DOHH2 (cell line): ENCODE results near the gene CASP10.

Experiments
- H3F3A ChIP-seq: fragments of 200-600 bp; sonication (generic), shearing (Covaris generic); 2 replicates; pipeline ENCODE4 v1.6.0; 2016; ENCODE audit warnings: antibody characterized with exemption, mild to moderate bottlenecking; ENCODE audit not compliant: control insufficient read depth, insufficient read depth
- H3K27ac ChIP-seq: fragments of 200-600 bp; sonication (generic); 2 replicates; pipeline ENCODE4 v1.5.1; 2014; ENCODE audit warnings: low read depth, mild to moderate bottlenecking, low read length, moderate library complexity
- H3K27me3 ChIP-seq: fragments of 200-600 bp; sonication (generic); 2 replicates; pipeline ENCODE4 v1.6.1; 2014; ENCODE audit warnings: mild to moderate bottlenecking, low read length, mixed read lengths; ENCODE audit not compliant: control insufficient read depth
- H3K36me3 ChIP-seq: fragments of 200-600 bp; sonication (generic); 2 replicates; pipeline ENCODE4 v1.6.1; 2014; ENCODE audit warnings: mild to moderate bottlenecking, low read length, moderate library complexity, mixed read lengths; ENCODE audit not compliant: control insufficient read depth
- H3K4me1 ChIP-seq: fragments of 200-600 bp; sonication (generic); 2 replicates; pipeline ENCODE4 v1.6.1; 2014; ENCODE audit warnings: mild to moderate bottlenecking, low read length, mixed read lengths; ENCODE audit not compliant: control insufficient read depth
- H3K4me2 ChIP-seq: fragments of 200-600 bp; sonication (generic); 2 replicates; pipeline ENCODE4 v1.6.0; 2014; ENCODE audit warnings: mild to moderate bottlenecking, low read length, moderate library complexity
- H3K4me3 ChIP-seq: fragments of 200-600 bp; sonication (generic); 2 replicates; pipeline ENCODE4 v1.5.1; 2014; ENCODE audit warnings: mild to moderate bottlenecking, low read length, mixed read lengths
- H3K79me2 ChIP-seq: fragments of 200-600 bp; sonication (generic); 2 replicates; pipeline ENCODE4 v1.6.1; 2014; ENCODE audit warnings: mild to moderate bottlenecking, low read length, mixed read lengths; ENCODE audit not compliant: control insufficient read depth
- H3K9me2 ChIP-seq: fragments of 200-600 bp; sonication (generic); replicated peaks from 2 replicates; pipeline ENCODE4 v1.6.1; 2014; ENCODE audit warnings: mild to moderate bottlenecking, low read length, mixed read lengths; ENCODE audit not compliant: control insufficient read depth
- H3K9me3 ChIP-seq: fragments of 200-600 bp; sonication (generic); 2 replicates; pipeline ENCODE4 v1.6.1; 2014; ENCODE audit warnings: antibody characterized with exemption, low read length, mixed read lengths; ENCODE audit not compliant: control insufficient read depth, insufficient read depth
- H4K20me1 ChIP-seq: fragments of 200-600 bp; sonication (generic); 2 replicates; pipeline ENCODE4 v1.6.0; 2014; ENCODE audit warnings: low read depth, mild to moderate bottlenecking, antibody characterized with exemption, low read length, moderate library complexity; ENCODE audit not compliant: control insufficient read depth, insufficient read depth
- CTCF ChIP-seq: fragments of 200-600 bp; sonication (generic); IDR thresholded peaks from one replicate; pipeline ENCODE4 v1.5.1; 2014; ENCODE audit warnings: antibody characterized with exemption, mild to moderate bottlenecking, low read depth, low read length; ENCODE audit not compliant: poor library complexity, severe bottlenecking
- EZH2phosphoT487 ChIP-seq: fragments of 200-600 bp; sonication (generic); IDR thresholded peaks from 2 replicates; pipeline ENCODE4 v1.6.1; 2017; ENCODE audit warnings: borderline replicate concordance, mild to moderate bottlenecking, antibody characterized with exemption, low read length, moderate library complexity, mixed read lengths

CASP10 gene

GRCh38 chr2:201157694-201158093 is 25.2 kb upstream of the CASP10 start:
- Histone ChIP-seq H3K79me2 (no peaks in the 10 kb centered on the region), H3K9me3 (no peaks in the 10 kb centered on the region), H3F3A (no peaks in the 10 kb centered on the region), H4K20me1 (no peaks in the 10 kb centered on the region), H3K27ac (peak overlapping the region; percentile 42), H3K9me2 (no peaks in the 10 kb centered on the region), H3K4me2 (peak overlapping the region; percentile 90), H3K4me1 (peaks cover 31% of the 10 kb centered on the region), H3K36me3 (peaks cover 2% of the 10 kb centered on the region; the same call in 1 of the 2 replicates), H3K27me3 (no peaks in the 10 kb centered on the region), H3K4me3 (peak overlapping the region; percentile 60)
- TF ChIP-seq EZH2phosphoT487 (no peak), CTCF (no peak)

GRCh38 chr2:201158111-201158929 is 24.6 kb upstream of the CASP10 start:
- H3K27me3 ChIP-seq, result no peaks in the 10 kb centered on the region
- TF ChIP-seq EZH2phosphoT487 (no peak), CTCF (peak; percentile 79)
- no peaks in the 10 kb centered on the region for H4K20me1 ChIP-seq
- H3K4me3 ChIP-seq, result peak overlapping the region; percentile 60
- H3K4me2 ChIP-seq, result peak overlapping the region; percentile 90
- H3K36me3 ChIP-seq, result peaks cover 5% of the 10 kb centered on the region; the same call in 1 of the 2 replicates
- no peaks in the 10 kb centered on the region for H3F3A ChIP-seq
- no peaks in the 10 kb centered on the region for H3K9me3 ChIP-seq
- no peaks in the 10 kb centered on the region for H3K9me2 ChIP-seq
- H3K4me1 ChIP-seq, result peaks cover 31% of the 10 kb centered on the region
- no peaks in the 10 kb centered on the region for H3K79me2 ChIP-seq
- peak overlapping the region; percentile 42 for H3K27ac ChIP-seq

- H3K9me3 ChIP-seq, result no peaks in the 10 kb centered on the region
- H4K20me1 ChIP-seq, result no peaks in the 10 kb centered on the region
- no peak overlapping the region for H3K4me2 ChIP-seq
- H3K79me2 ChIP-seq, result no peaks in the 10 kb centered on the region
- H3K4me1 ChIP-seq, result peaks cover 11% of the 10 kb centered on the region
- no peak for TF ChIP-seq EZH2phosphoT487
- TF ChIP-seq CTCF, result no peak
- H3K36me3 ChIP-seq, result peaks cover 9% of the 10 kb centered on the region
- H3K27ac ChIP-seq, result no peak overlapping the region
- no peaks in the 10 kb centered on the region for H3K9me2 ChIP-seq
- H3K27me3 ChIP-seq, result no peaks in the 10 kb centered on the region
- no peak overlapping the region for H3K4me3 ChIP-seq
- H3F3A ChIP-seq, result no peaks in the 10 kb centered on the region
These were observed 18.8 kb upstream of the CASP10 start for GRCh38 chr2:201164166-201164565.
